Measurements from ENCODE around the gene MRFAP1.

DNA sequence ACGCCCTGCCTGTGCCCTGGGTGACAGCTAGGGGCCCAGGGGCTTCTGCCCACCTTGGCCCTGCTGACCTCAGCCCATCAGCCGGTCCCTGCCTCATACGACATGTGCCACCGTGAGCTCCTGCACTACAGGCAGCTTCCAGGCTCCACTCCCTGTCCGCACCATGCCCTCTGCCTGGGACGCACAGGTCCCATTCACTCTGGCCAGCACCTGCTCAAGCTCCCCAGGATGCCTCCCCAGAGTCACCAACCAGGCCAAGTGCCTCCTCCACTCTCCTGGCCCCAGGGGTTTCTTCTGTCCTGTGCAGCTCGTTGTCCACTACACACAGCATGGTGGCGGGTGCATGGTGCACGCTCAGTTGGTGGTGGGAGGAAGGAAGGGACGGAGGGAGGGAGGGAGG is 20.2 kb upstream of the MRFAP1 start:
- TF ChIP-seq, protein P1, sequence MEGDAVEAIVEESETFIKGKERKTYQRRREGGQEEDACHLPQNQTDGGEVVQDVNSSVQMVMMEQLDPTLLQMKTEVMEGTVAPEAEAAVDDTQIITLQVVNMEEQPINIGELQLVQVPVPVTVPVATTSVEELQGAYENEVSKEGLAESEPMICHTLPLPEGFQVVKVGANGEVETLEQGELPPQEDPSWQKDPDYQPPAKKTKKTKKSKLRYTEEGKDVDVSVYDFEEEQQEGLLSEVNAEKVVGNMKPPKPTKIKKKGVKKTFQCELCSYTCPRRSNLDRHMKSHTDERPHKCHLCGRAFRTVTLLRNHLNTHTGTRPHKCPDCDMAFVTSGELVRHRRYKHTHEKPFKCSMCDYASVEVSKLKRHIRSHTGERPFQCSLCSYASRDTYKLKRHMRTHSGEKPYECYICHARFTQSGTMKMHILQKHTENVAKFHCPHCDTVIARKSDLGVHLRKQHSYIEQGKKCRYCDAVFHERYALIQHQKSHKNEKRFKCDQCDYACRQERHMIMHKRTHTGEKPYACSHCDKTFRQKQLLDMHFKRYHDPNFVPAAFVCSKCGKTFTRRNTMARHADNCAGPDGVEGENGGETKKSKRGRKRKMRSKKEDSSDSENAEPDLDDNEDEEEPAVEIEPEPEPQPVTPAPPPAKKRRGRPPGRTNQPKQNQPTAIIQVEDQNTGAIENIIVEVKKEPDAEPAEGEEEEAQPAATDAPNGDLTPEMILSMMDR (IDR thresholded peaks at IDR 0.05) = no peak
- no peak for TF ChIP-seq POLR2A (IDR thresholded peaks at IDR 0.05; ENCODE audit: low read depth)
- TF ChIP-seq POLR2AphosphoS5 (IDR thresholded peaks at IDR 0.05) = no peak
- no peak for TF ChIP-seq EP300 (IDR thresholded peaks at IDR 0.05)
